DOHH2 (cell line): ENCODE data around the gene SERPINF2.

ENCODE experiments used
- H3F3A ChIP-seq: fragments of 200-600 bp; sonication (generic), shearing (Covaris generic); 2 replicates; pipeline ENCODE4 v1.6.0; 2016; ENCODE audit warnings: antibody characterized with exemption, mild to moderate bottlenecking; ENCODE audit not compliant: control insufficient read depth, insufficient read depth
- H3K27ac ChIP-seq: fragments of 200-600 bp; sonication (generic); 2 replicates; pipeline ENCODE4 v1.5.1; 2014; ENCODE audit warnings: low read depth, mild to moderate bottlenecking, low read length, moderate library complexity
- H3K27me3 ChIP-seq: fragments of 200-600 bp; sonication (generic); 2 replicates; pipeline ENCODE4 v1.6.1; 2014; ENCODE audit warnings: mild to moderate bottlenecking, low read length, mixed read lengths; ENCODE audit not compliant: control insufficient read depth
- H3K36me3 ChIP-seq: fragments of 200-600 bp; sonication (generic); 2 replicates; pipeline ENCODE4 v1.6.1; 2014; ENCODE audit warnings: mild to moderate bottlenecking, low read length, moderate library complexity, mixed read lengths; ENCODE audit not compliant: control insufficient read depth
- H3K4me1 ChIP-seq: fragments of 200-600 bp; sonication (generic); 2 replicates; pipeline ENCODE4 v1.6.1; 2014; ENCODE audit warnings: mild to moderate bottlenecking, low read length, mixed read lengths; ENCODE audit not compliant: control insufficient read depth
- H3K4me2 ChIP-seq: fragments of 200-600 bp; sonication (generic); 2 replicates; pipeline ENCODE4 v1.6.0; 2014; ENCODE audit warnings: mild to moderate bottlenecking, low read length, moderate library complexity
- H3K4me3 ChIP-seq: fragments of 200-600 bp; sonication (generic); 2 replicates; pipeline ENCODE4 v1.5.1; 2014; ENCODE audit warnings: mild to moderate bottlenecking, low read length, mixed read lengths
- H3K79me2 ChIP-seq: fragments of 200-600 bp; sonication (generic); 2 replicates; pipeline ENCODE4 v1.6.1; 2014; ENCODE audit warnings: mild to moderate bottlenecking, low read length, mixed read lengths; ENCODE audit not compliant: control insufficient read depth
- H3K9me2 ChIP-seq: fragments of 200-600 bp; sonication (generic); replicated peaks from 2 replicates; pipeline ENCODE4 v1.6.1; 2014; ENCODE audit warnings: mild to moderate bottlenecking, low read length, mixed read lengths; ENCODE audit not compliant: control insufficient read depth
- H3K9me3 ChIP-seq: fragments of 200-600 bp; sonication (generic); 2 replicates; pipeline ENCODE4 v1.6.1; 2014; ENCODE audit warnings: antibody characterized with exemption, low read length, mixed read lengths; ENCODE audit not compliant: control insufficient read depth, insufficient read depth
- H4K20me1 ChIP-seq: fragments of 200-600 bp; sonication (generic); 2 replicates; pipeline ENCODE4 v1.6.0; 2014; ENCODE audit warnings: low read depth, mild to moderate bottlenecking, antibody characterized with exemption, low read length, moderate library complexity; ENCODE audit not compliant: control insufficient read depth, insufficient read depth
- CTCF ChIP-seq: fragments of 200-600 bp; sonication (generic); IDR thresholded peaks from one replicate; pipeline ENCODE4 v1.5.1; 2014; ENCODE audit warnings: antibody characterized with exemption, mild to moderate bottlenecking, low read depth, low read length; ENCODE audit not compliant: poor library complexity, severe bottlenecking
- EZH2phosphoT487 ChIP-seq: fragments of 200-600 bp; sonication (generic); IDR thresholded peaks from 2 replicates; pipeline ENCODE4 v1.6.1; 2017; ENCODE audit warnings: borderline replicate concordance, mild to moderate bottlenecking, antibody characterized with exemption, low read length, moderate library complexity, mixed read lengths

The SERPINF2 gene

GRCh38 chr17:1774390-1775176 lies 31.9 kb downstream of the SERPINF2 start:
- Histone ChIP-seq H3K27ac (no peak overlapping the region), H3F3A (peaks cover 24% of the 10 kb centered on the region), H3K79me2 (peaks cover 6% of the 10 kb centered on the region), H3K9me3 (no peaks in the 10 kb centered on the region), H3K36me3 (peaks cover 51% of the 10 kb centered on the region), H3K4me1 (peaks cover 29% of the 10 kb centered on the region), H3K4me3 (no peak overlapping the region), H4K20me1 (no peaks in the 10 kb centered on the region), H3K4me2 (no peak overlapping the region), H3K27me3 (no peaks in the 10 kb centered on the region), H3K9me2 (no peaks in the 10 kb centered on the region)
- TF ChIP-seq CTCF (no peak), EZH2phosphoT487 (no peak)

- H3K79me2 ChIP-seq: no peaks in the 10 kb centered on the region
- H3K27me3 ChIP-seq: no peaks in the 10 kb centered on the region
- no peak overlapping the region for H3K4me2 ChIP-seq
- H3K4me1 ChIP-seq: peaks cover 22% of the 10 kb centered on the region
- TF ChIP-seq EZH2phosphoT487 (no peak), CTCF (no peak)
- H3F3A ChIP-seq: peaks cover 11% of the 10 kb centered on the region
- H3K9me2 ChIP-seq: no peaks in the 10 kb centered on the region
- no peak overlapping the region for H3K27ac ChIP-seq
- H4K20me1 ChIP-seq: no peaks in the 10 kb centered on the region
- H3K36me3 ChIP-seq: peaks cover 56% of the 10 kb centered on the region
- no peaks in the 10 kb centered on the region for H3K9me3 ChIP-seq
- no peak overlapping the region for H3K4me3 ChIP-seq
Measured at GRCh38 chr17:1776328-1776727, 33.7 kb downstream of the SERPINF2 start.

GRCh38 chr17:1776857-1777256 lies 34.2 kb downstream of the SERPINF2 start:
- TF ChIP-seq EZH2phosphoT487 (no peak), CTCF (no peak)
- Histone ChIP-seq H3K9me2 (no peaks in the 10 kb centered on the region), H3K9me3 (no peaks in the 10 kb centered on the region), H3K4me1 (peaks cover 22% of the 10 kb centered on the region), H3K4me3 (no peak overlapping the region), H3K27ac (no peak overlapping the region), H4K20me1 (no peaks in the 10 kb centered on the region), H3K36me3 (peaks cover 59% of the 10 kb centered on the region), H3K79me2 (no peaks in the 10 kb centered on the region), H3K4me2 (no peak overlapping the region), H3K27me3 (no peaks in the 10 kb centered on the region), H3F3A (peaks cover 9% of the 10 kb centered on the region)
